HG03066 (cell line): Measurements from ENCODE around the gene PLXNA4.

Experiments
- ATAC-seq: cut with Tn5 transposase; IDR thresholded peaks from one replicate; pipeline ENCODE4 v1.9.1; 2021; ENCODE audit warnings: low read depth; ENCODE audit not compliant: unreplicated experiment

PLXNA4 gene

GRCh38 chr7:132113536-132114371 lies 462.5 kb downstream of the PLXNA4 start:
- ATAC-seq = no peak

DNA sequence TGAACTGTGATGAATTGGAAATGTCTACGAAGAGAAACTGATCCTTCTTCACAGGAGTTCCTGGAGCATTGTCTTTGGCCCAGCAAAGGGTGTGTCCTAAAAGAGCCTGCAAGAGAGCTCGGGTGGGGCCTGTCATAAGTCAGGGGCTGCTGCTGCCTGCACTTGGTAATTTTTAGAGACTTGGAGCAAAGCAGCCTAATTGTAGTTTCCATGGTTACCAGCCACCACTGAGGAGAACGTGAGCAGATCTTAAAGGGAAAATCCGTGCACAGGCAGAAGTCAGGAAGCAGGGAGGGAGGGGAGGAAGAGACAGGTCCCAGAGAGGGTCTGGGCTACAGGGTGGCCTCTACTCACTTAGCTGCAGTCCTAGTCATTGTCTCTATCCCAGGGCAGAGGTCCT lies 463.6 kb downstream of the PLXNA4 start:
- no peak for ATAC-seq

DNA sequence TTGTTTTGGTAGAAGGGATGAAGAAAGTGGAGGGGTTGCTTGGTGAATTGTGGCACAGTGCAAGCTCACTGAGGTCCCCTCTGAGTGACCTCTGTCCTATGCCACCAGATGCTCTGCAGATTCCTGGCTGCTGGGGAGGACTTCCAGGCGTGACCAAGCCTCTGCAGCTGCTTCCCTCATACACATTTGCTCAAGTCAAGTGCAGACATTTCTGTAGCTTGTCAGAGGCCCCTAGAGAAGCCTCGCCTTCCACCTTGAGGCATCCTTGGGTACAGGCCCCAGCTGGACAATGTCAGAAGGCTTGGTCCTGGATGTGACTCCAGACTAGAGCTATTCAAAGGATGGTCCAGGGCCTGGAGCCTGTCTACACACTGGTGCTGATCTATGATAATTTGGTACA lies 464.2 kb downstream of the PLXNA4 start:
- ATAC-seq = no peak

DNA sequence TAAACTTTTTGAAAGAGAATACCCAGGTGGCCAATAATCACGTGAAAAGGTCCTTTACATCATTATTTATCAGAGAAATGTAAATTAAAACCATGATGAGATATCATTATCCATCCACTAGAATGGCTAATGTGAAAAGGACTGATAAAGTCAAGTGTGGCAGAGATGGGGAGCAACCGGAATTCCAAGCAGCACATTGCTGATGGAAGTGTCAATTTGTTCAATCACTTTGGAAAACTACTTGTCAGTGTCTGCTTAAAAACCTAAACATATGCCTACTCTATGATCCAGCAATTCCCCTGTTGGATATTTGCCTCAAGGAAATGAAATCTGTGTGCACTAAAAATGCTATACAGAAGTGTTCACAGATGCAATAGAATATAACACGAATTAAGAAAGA lies 465.6 kb downstream of the PLXNA4 start:
- no peak for ATAC-seq

- ATAC-seq = no peak
Observed at GRCh38 chr7:132109769-132110168, 466.5 kb downstream of the PLXNA4 start.

GRCh38 chr7:132108563-132108962 lies 467.7 kb downstream of the PLXNA4 start:
- no peak for ATAC-seq

- ATAC-seq = no peak
Observed at GRCh38 chr7:132106491-132106890, 469.8 kb downstream of the PLXNA4 start.

DNA sequence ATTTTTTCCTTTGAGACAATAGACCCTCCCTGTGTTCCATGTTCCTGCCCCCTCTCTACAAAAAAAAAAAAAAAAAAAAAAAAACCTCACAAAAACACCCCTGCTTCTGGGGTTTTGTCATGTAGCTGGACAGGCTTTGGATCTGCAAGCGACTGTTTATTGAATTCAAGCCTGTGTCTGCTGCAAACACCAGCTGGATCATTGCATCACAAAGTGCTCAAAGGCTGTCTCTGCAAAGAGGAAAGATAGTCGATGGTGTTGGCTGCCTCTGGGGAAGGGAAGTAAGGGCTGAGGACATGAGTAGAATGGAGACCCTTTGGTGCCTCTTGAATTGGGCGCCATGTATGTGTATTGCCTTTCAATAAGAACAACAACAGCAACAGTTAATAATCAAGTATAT lies 471.2 kb downstream of the PLXNA4 start:
- no peak for ATAC-seq

GRCh38 chr7:132103718-132104117 lies 472.6 kb downstream of the PLXNA4 start:
- ATAC-seq = no peak

DNA sequence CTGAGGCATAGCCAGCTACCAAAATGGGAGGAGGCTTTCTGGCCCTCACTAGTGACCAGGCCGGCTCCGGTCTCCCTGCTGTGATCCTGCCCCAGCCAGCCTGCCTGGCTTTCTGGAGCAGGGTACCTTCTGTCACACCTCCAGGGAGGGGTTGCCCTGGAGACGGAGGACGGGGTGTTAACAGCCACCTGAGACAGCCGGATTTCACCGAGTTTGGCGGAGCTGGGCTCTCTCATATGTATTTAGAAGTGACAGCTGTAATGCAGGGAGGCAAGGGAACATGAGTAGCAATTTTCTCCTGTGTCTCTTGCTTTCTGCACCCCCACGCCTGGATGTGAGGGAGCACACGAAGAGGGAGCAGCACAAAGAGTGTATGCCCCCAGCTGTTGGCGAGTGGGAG lies 473.3 kb downstream of the PLXNA4 start:
- no peak for ATAC-seq

DNA sequence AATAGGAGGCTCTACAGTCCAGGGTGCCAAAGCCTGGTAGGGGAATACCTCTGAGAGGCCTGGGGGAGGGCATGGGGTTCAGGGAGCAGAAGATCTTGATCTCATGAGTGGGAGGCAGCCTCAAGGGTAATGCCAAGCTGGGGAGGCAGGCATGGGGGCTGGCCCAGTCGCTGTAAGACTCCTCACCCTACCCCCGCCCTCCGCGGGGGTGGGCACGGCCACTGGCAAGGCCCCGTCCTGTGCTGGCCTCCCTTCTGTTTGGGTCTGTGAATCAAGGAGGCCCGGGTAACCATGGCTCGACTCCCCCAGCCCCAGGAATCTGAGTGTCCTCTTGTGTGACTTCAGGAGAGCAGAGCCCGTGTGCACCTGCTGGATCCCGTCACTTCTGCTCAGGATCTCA lies 473.9 kb downstream of the PLXNA4 start:
- ATAC-seq = no peak

- no peak for ATAC-seq
Observed at GRCh38 chr7:132100981-132101380, 475.3 kb downstream of the PLXNA4 start.

DNA sequence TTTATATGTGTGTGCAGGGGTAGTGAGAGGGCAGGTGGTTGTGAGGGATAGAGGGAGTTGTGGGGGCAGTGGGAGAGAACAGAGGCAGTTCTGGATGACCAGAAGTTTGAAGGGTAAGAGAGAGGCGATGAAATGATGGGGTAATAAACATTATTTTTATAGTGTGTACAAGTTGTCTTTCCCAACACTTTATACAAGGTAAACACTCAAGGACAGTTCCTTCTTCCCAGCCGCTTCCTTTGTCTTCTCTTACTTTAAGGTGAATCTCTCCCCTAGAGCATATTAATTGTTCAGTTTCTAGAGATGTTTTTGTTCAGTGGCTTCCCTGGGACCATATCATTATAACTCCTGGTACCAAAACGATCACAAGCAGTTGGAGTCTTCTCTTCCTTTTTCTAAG lies 475.8 kb downstream of the PLXNA4 start:
- no peak for ATAC-seq

- no peak for ATAC-seq
Observed at GRCh38 chr7:132099163-132099562, 477.1 kb downstream of the PLXNA4 start.

DNA sequence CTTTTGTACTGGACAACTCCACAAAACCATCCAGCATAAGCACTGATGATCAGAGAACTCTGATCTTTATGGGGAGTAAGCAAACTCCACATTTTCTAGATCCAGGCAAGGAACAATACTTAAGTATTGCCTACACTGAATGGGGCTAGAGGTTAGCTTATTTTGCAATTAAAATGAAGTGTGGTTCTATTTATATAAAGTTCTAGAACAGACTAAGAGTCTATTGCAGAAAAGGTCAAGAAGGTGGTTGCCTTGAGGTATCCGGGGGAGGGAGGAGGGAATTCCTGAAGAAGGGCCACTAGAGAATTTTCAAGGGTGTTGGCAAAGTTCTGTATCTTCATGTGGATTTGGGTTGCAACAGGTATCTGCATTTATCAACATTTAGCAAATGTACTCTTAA lies 477.9 kb downstream of the PLXNA4 start:
- ATAC-seq = no peak

DNA sequence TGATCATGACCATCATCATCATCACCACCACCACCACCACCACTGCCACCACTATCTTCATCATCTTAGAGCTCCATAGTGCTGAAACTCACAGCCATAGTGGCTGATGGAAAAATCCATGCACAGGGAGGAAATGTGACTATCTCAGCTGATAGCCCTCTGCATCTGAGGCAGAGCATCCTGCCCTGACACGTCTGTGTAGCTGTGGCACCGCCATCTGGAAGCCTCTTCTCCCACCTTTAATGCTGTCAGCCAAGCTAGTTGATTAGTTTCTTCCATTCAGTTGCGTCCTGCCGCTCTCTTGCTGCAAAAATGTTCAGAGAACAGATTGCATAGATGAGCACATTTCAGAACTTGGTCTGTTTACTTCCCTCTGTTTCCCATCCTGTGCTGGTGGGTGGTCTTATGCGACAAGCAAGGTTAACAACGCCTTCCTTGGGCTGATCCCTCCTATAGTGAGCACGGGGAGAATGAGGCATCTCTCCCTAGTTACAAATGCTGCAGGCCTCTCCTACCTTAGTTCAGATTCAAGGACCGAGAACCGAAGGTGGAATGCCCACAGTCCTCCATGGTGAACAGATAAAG lies 478.6 kb downstream of the PLXNA4 start:
- ATAC-seq = no peak

- no peak for ATAC-seq
Observed at GRCh38 chr7:132095111-132095765, 481.0 kb downstream of the PLXNA4 start.

DNA sequence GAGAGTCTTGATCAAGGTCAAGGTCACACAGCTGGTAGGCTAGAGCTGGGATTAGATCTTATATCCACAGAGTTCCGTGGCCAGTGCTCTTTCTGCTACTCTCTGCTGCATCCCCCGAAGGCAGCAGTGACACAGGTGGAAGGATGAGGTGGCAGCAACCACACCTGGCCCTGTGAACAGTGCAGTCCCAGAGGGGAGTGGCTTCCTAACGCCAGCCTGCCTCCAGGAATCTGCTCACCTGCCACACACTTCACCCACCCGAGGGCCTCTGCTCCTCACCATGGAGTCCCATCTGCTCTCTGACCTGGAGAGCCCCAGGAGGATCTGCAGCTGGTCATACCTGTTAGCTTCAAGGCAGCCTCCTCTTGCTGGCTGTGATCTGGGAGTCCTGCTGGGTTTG lies 484.2 kb downstream of the PLXNA4 start:
- ATAC-seq = no peak

- no peak for ATAC-seq
Observed at GRCh38 chr7:132091706-132092105, 484.6 kb downstream of the PLXNA4 start.

DNA sequence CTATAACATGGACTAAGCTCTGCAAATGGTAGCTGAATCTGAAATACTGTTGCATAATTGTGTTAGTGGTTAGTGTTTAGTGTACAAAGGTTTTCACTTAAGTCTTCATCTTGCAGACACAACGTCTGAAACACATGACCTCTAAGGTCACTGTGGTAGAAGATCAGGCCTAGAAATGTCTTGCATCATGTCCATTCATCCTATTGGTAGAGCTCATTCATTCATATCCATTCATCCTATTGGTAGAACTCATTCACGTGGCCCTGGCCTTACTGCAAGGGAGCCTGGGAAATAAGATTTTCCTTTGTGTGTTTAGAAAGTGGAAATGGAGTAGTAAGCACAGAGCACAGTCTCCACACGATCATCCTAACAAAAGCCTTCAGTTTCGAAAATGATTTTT lies 485.8 kb downstream of the PLXNA4 start:
- ATAC-seq = no peak

DNA sequence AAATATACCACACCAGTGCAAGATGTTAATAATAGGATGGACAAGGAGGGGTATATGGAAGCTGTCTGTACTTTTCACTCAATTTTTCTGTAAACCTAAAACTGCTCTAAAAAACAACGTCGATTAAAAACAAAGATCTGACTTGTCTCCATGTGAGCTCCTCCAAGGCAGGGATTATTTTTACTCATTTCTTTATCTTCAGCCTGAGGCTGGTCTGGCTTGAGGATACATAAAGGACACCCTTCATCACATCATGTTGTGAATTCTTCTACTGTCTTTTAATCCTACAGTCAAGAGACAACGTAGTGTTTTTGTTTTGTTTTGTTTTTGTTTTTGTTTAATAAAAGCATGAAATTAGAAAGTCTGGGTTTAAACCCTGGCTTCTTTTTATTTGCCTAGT lies 486.9 kb downstream of the PLXNA4 start:
- no peak for ATAC-seq

- no peak for ATAC-seq
Observed at GRCh38 chr7:132087421-132087820, 488.8 kb downstream of the PLXNA4 start.
